Fibroblast of lung (primary cell): ENCODE data around the gene APP. TPM values are rescaled to one million over a fixed set of nuclear protein-coding genes. Genes with fewer than 3 reads are reported as not detected.

Experiments
- DNase-seq, 2 donors: peaks; one replicate each; pipeline versions ENCODE4 v3.0.0 to v3.0.0-alpha.2; 2010; ENCODE audit warnings: low read depth in 2 of 2
- H2AFZ ChIP-seq: 2 replicates; pipeline ENCODE4 v1.5.1; 2012; ENCODE audit warnings: low read length, control low read depth, inconsistent platforms
- H3K27ac ChIP-seq: 2 replicates; pipeline ENCODE4 v1.5.1; 2011; ENCODE audit warnings: low read length, control low read depth; ENCODE audit not compliant: insufficient read depth
- H3K27me3 ChIP-seq: 2 replicates; pipeline ENCODE4 v1.5.1; 2011; ENCODE audit warnings: mild to moderate bottlenecking, low read length; ENCODE audit not compliant: control insufficient read depth, insufficient read depth
- H3K36me3 ChIP-seq: 2 replicates; pipeline ENCODE4 v1.5.1; 2011; ENCODE audit warnings: low read length; ENCODE audit not compliant: control insufficient read depth, insufficient read depth
- H3K4me1 ChIP-seq: 2 replicates; pipeline ENCODE4 v1.5.1; 2011; ENCODE audit warnings: low read length; ENCODE audit not compliant: control insufficient read depth, insufficient read depth; ENCODE audit errors: extremely low read depth
- H3K4me2 ChIP-seq: 2 replicates; pipeline ENCODE4 v1.5.1; 2011; ENCODE audit warnings: low read length, control low read depth; ENCODE audit not compliant: insufficient read depth; ENCODE audit errors: extremely low read depth
- H3K4me3 ChIP-seq, 4 experiments: fragments of 200-600 bp in 1 of 4; sonication (generic) in 1 of 4; replicated peaks in 1 of 4; 2 replicates each; pipeline ENCODE4 v1.5.1; 2011 to 2016; ENCODE audit warnings: low read length in 4 of 4, low read depth in 3 of 4, mild to moderate bottlenecking in 3 of 4, control low read depth in 2 of 4, inconsistent platforms in 1 of 4, mixed read lengths in 1 of 4; ENCODE audit not compliant: insufficient read depth in 1 of 4; ENCODE audit errors: control extremely low read depth in 1 of 4
- H3K79me2 ChIP-seq: 2 replicates; pipeline ENCODE4 v1.5.1; 2012; ENCODE audit warnings: mild to moderate bottlenecking, low read length, inconsistent platforms; ENCODE audit not compliant: control insufficient read depth, insufficient read depth
- H3K9ac ChIP-seq: 2 replicates; pipeline ENCODE4 v1.5.1; 2011; ENCODE audit warnings: mild to moderate bottlenecking, low read length, control low read depth; ENCODE audit not compliant: insufficient read depth
- H3K9me3 ChIP-seq: 2 replicates; pipeline ENCODE4 v1.5.1; 2012; ENCODE audit warnings: low read depth, low read length; ENCODE audit not compliant: control insufficient read depth, insufficient read depth
- H4K20me1 ChIP-seq: 2 replicates; pipeline ENCODE4 v1.5.1; 2011; ENCODE audit warnings: low read length; ENCODE audit not compliant: control insufficient read depth, insufficient read depth; ENCODE audit errors: extremely low read depth
- EZH2 ChIP-seq: IDR thresholded peaks from 2 replicates; pipeline ENCODE4 v1.5.1; 2012; ENCODE audit warnings: low read length, control low read depth, mild to moderate bottlenecking; ENCODE audit errors: missing control alignments
- polyA plus RNA-seq, 2 donors: library from polyadenylated mRNA; depleted of rRNA in 1 of 2; stranded (reverse) in 1 of 2; unstranded in 1 of 2; fragments of >200 nt; gene quantifications; 2 replicates each; pipeline ENCODE4 v1.2.1, GENCODE V29; 2011 to 2012; ENCODE audit warnings: missing spikeins in 1 of 2
- total RNA-seq: library from RNA; depleted of rRNA; stranded (reverse); fragments of >200 nt; gene quantifications from 2 replicates; pipeline ENCODE4 v1.2.1, GENCODE V29; 2014
- TF ChIP-seq, protein P1 (sequence below), 2 donors: IDR thresholded peaks in 1 of 2; conservative IDR thresholded peaks in 1 of 2; 1 replicate in 1 of 2; 2 replicates in 1 of 2; pipeline ENCODE4 v1.5.1; 2011 to 2012; ENCODE audit warnings: low read length in 2 of 2, control low read depth in 1 of 2, inconsistent platforms in 1 of 2, low read depth in 1 of 2, mild to moderate bottlenecking in 1 of 2

The APP gene
- total and polyA plus RNA-seq, 2 donors (not counting 1 experiment from before 2014, with no cell fraction given): 633 to 1,088 TPM

- H3K9ac ChIP-seq: no peak overlapping the region
- H2AFZ ChIP-seq: no peak overlapping the region
- H3K4me2 ChIP-seq: no peak overlapping the region
- no peak overlapping the region for H3K4me3 ChIP-seq
- H3K27me3 ChIP-seq: no peaks in the 10 kb centered on the region
- no peaks in the 10 kb centered on the region for H3K4me1 ChIP-seq
- H3K27ac ChIP-seq: no peak overlapping the region
- no peaks in the 10 kb centered on the region for H3K36me3 ChIP-seq
- TF ChIP-seq, protein P1, sequence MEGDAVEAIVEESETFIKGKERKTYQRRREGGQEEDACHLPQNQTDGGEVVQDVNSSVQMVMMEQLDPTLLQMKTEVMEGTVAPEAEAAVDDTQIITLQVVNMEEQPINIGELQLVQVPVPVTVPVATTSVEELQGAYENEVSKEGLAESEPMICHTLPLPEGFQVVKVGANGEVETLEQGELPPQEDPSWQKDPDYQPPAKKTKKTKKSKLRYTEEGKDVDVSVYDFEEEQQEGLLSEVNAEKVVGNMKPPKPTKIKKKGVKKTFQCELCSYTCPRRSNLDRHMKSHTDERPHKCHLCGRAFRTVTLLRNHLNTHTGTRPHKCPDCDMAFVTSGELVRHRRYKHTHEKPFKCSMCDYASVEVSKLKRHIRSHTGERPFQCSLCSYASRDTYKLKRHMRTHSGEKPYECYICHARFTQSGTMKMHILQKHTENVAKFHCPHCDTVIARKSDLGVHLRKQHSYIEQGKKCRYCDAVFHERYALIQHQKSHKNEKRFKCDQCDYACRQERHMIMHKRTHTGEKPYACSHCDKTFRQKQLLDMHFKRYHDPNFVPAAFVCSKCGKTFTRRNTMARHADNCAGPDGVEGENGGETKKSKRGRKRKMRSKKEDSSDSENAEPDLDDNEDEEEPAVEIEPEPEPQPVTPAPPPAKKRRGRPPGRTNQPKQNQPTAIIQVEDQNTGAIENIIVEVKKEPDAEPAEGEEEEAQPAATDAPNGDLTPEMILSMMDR (conservative IDR thresholded peaks at IDR 0.05 in 1 of 2, IDR thresholded peaks at IDR 0.05 in 1 of 2; ENCODE audit: low read depth in 1 of 2, low read length in 2 of 2): no peak
- no peak for TF ChIP-seq EZH2
- H3K9me3 ChIP-seq: no peaks in the 10 kb centered on the region
- no peaks in the 10 kb centered on the region for H3K79me2 ChIP-seq
- H4K20me1 ChIP-seq: no peaks in the 10 kb centered on the region
- DNase-seq: no peak
Measured at GRCh38 chr21:25855576-25855975, 315.0 kb downstream of the APP start.

DNA sequence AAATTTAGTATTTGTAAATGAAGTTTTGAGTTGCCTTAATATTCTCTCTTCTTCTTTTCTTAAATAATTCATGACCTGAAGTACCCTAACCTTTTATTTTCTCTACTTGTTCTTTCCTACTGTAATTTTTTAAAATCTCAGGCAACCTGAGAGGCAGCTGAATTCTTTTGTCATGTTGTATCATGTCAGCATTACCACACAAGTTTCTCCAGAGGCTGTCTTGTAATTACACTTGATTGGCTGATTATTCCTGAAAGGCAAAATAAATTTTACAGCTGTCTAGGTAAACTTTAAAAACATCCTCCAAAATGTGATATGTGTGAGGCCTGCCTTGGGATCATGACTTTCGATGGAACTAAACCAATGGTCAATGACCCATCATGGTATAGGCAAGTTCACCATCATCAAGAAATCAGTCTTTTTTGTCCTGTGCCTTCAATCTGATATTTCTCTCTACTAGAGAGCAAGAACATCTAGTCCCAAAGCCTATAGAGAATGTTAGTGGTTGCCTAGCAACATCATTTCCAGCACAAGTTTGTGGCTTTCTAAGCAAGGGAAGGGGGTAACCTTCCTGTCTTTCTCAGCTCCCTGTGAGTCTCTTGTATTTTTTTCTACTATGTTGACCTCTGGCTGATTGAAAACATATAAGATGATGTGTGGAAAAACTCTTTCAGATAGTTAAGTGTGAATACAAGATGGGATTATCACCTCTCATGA, 320.3 kb downstream of the APP start:
- Histone ChIP-seq H3K27me3 (no peaks in the 10 kb centered on the region), H3K36me3 (no peaks in the 10 kb centered on the region), H3K27ac (no peak overlapping the region), H3K4me3 (no peak overlapping the region), H4K20me1 (no peaks in the 10 kb centered on the region), H3K4me2 (no peak overlapping the region), H3K79me2 (no peaks in the 10 kb centered on the region), H3K9ac (no peak overlapping the region), H2AFZ (no peak overlapping the region), H3K9me3 (no peaks in the 10 kb centered on the region), H3K4me1 (no peaks in the 10 kb centered on the region)
- DNase-seq: no peak
- TF ChIP-seq, protein P1 (conservative IDR thresholded peaks at IDR 0.05 in 1 of 2, IDR thresholded peaks at IDR 0.05 in 1 of 2; ENCODE audit: low read depth in 1 of 2, low read length in 2 of 2): no peak
- no peak for TF ChIP-seq EZH2

DNA sequence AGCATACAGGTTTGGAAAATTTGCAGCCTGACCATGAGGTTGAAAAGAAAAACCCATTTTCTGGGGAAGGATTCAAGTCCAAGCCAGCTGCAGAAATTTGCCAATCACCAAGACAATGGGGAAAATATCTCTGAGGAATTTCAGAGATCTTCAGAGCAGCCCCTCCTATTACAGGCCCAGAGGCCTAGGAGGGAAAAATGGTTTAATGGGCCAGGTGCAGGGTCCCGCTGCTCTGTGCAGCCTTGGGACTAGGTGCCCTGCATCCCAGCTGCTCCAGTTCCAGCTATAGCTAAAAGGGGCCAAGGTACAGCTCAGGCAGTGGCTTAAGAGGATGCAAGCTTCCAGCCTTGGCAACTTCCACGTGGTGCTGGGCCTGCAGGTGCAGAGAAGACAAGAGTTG, 322.3 kb downstream of the APP start:
- Histone ChIP-seq H3K9ac (no peak overlapping the region), H3K4me3 (no peak overlapping the region), H3K9me3 (no peaks in the 10 kb centered on the region), H3K79me2 (no peaks in the 10 kb centered on the region), H3K27ac (no peak overlapping the region), H3K27me3 (no peaks in the 10 kb centered on the region), H2AFZ (no peak overlapping the region), H4K20me1 (no peaks in the 10 kb centered on the region), H3K36me3 (no peaks in the 10 kb centered on the region), H3K4me2 (no peak overlapping the region), H3K4me1 (no peaks in the 10 kb centered on the region)
- TF ChIP-seq, protein P1 (conservative IDR thresholded peaks at IDR 0.05 in 1 of 2, IDR thresholded peaks at IDR 0.05 in 1 of 2; ENCODE audit: low read depth in 1 of 2, low read length in 2 of 2): no peak
- no peak for TF ChIP-seq EZH2
- DNase-seq: no peak
